Endothelial cell (in vitro differentiated cells): ENCODE measurements around the gene FOSL1. TPM values are rescaled to one million over a fixed set of nuclear protein-coding genes. Genes with fewer than 3 reads are reported as not detected.

Experiments used
- DNase-seq: peaks from one replicate; pipeline ENCODE4 v3.0.0; 2021; ENCODE audit warnings: low spot score
- H3K27ac Mint-ChIP-seq: one replicate; pipeline ENCODE4 v1.8.0; 2021; ENCODE audit warnings: mixed read lengths, inconsistent platforms; ENCODE audit not compliant: unreplicated experiment
- H3K27me3 Mint-ChIP-seq: one replicate; pipeline ENCODE4 v1.8.0; 2021; ENCODE audit warnings: mild to moderate bottlenecking, moderate library complexity, mixed read lengths, inconsistent platforms; ENCODE audit not compliant: unreplicated experiment
- H3K36me3 Mint-ChIP-seq: one replicate; pipeline ENCODE4 v1.8.0; 2021; ENCODE audit warnings: mild to moderate bottlenecking, low read depth, mixed read lengths, inconsistent platforms; ENCODE audit not compliant: unreplicated experiment
- H3K4me1 Mint-ChIP-seq: one replicate; pipeline ENCODE4 v1.8.0; 2021; ENCODE audit warnings: mild to moderate bottlenecking, mixed read lengths, inconsistent platforms; ENCODE audit not compliant: unreplicated experiment
- H3K4me3 Mint-ChIP-seq: one replicate; pipeline ENCODE4 v1.8.0; 2021; ENCODE audit warnings: mild to moderate bottlenecking, mixed read lengths, inconsistent platforms; ENCODE audit not compliant: unreplicated experiment
- H3K9me3 Mint-ChIP-seq: one replicate; pipeline ENCODE4 v1.8.0; 2021; ENCODE audit warnings: mixed read lengths, inconsistent platforms; ENCODE audit not compliant: unreplicated experiment
- CTCF ChIP-seq: fragments of 200-600 bp; sonication (generic); IDR thresholded peaks from one replicate; pipeline ENCODE4 v1.5.0; 2021; ENCODE audit warnings: antibody characterized with exemption; ENCODE audit not compliant: unreplicated experiment
- total RNA-seq: library from RNA; stranded (reverse); fragmentation: NEBNext Ultra II Directional; extraction: Animal tissue kit (Norgen Biotek cat#: 25700); gene quantifications from one replicate; pipeline ENCODE4 v1.2.1, GENCODE V29; 2021; ENCODE audit not compliant: unreplicated experiment

The FOSL1 gene
- total RNA-seq, 1 donor from 2014 or later = 1.3 TPM

- Mint-ChIP-seq H3K4me3 (no peak overlapping the region), H3K4me1 (peaks cover 3% of the 10 kb centered on the region), H3K27me3 (peaks cover 18% of the 10 kb centered on the region), H3K9me3 (no peaks in the 10 kb centered on the region), H3K27ac (no peak overlapping the region), H3K36me3 (no peaks in the 10 kb centered on the region)
- TF ChIP-seq CTCF = no peak
- no peak for DNase-seq
Observed at GRCh38 chr11:65903068-65903481, 2.9 kb upstream of the FOSL1 start.

- TF ChIP-seq CTCF = no peak
- peaks cover 3% of the 10 kb centered on the region for H3K4me1 Mint-ChIP-seq
- no peak overlapping the region for H3K4me3 Mint-ChIP-seq
- no peaks in the 10 kb centered on the region for H3K9me3 Mint-ChIP-seq
- DNase-seq = no peak
- H3K36me3 Mint-ChIP-seq = no peaks in the 10 kb centered on the region
- no peak overlapping the region for H3K27ac Mint-ChIP-seq
- peaks cover 17% of the 10 kb centered on the region for H3K27me3 Mint-ChIP-seq
Observed at GRCh38 chr11:65900899-65901180, 652 bp upstream of the FOSL1 start.

DNA sequence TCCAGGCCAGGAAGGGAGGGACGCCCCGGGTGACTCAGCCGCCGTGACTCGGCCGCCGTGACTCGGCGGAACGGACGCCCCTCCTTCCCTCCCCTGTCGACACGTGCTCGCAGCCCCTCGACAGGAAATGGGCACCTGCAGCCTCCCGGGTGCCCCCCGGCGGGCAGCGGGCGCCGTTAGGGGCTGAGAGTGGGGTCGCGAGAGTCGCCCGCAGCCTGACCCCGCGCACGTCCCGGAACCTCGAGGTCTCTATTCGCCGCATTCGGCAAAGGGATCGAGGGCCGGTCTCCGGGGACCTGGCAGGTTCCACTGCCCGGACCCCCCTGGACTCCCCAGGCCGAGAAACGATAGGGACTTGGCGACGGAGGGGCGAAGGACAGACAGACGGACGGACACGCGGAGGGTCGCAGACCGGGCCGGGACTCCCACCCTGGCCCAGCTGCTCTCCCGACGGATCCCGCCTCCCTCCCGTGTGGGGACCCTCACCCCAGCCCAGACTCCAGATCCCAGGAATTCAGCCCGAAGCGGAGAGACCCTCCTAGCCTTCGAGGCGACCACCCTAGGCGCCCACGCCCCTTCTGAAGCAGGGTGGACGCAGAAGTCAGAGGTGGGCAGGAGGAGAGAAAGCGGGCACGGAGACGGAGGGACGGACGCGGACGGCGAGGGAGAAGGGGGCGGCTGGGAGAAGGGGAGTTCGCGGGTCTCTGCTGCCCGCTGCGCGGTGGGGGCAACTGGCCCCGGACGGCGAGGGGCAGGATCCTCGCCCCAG is 648 bp downstream of the FOSL1 start:
- peak; percentile 49 for DNase-seq
- H3K36me3 Mint-ChIP-seq = no peaks in the 10 kb centered on the region
- H3K27me3 Mint-ChIP-seq = peaks cover 20% of the 10 kb centered on the region
- H3K27ac Mint-ChIP-seq = no peak overlapping the region
- no peak for TF ChIP-seq CTCF
- H3K9me3 Mint-ChIP-seq = no peaks in the 10 kb centered on the region
- H3K4me1 Mint-ChIP-seq = peaks cover 3% of the 10 kb centered on the region
- peak overlapping the region; percentile 42 for H3K4me3 Mint-ChIP-seq

DNA sequence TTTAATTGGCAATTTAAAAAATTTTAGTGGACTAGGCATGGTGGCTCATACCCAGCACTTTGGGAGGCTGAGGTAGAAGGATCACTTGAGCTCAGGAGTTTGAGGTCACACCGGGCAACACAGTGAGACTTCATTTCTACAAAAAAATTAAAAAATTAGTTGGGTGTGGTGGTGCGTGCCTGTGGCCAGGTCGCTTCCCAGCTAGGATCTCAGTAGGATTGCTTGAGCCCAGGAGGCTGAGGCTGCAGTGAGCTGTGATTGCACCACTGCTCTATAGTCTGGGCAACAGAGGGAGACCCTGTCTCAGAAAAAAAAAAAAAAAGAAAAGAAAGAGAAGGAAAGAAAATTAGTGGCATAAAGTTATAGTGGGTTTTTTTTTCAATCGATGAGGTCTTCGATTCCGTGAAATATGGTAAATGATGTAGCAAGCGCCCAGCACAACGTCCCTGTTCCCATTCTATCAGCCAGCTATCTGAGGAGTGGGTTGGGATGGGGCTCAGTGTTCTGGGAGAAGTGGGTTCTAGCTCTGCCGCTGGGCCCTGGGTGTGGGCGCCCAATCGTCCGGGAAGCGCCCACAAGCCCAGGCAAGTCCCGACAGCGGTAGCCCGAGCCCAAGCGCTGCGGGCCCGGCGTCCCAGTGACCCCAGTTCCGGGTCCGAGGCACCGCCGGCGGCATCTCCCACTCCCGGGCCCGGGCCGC is 1.4 kb downstream of the FOSL1 start:
- TF ChIP-seq CTCF = no peak
- H3K9me3 Mint-ChIP-seq = no peaks in the 10 kb centered on the region
- peak overlapping the region; percentile 64 for H3K27ac Mint-ChIP-seq
- H3K4me1 Mint-ChIP-seq = peaks cover 9% of the 10 kb centered on the region
- peak overlapping the region; percentile 88 for H3K4me3 Mint-ChIP-seq
- peaks cover 23% of the 10 kb centered on the region for H3K27me3 Mint-ChIP-seq
- DNase-seq = no peak
- no peaks in the 10 kb centered on the region for H3K36me3 Mint-ChIP-seq

DNA sequence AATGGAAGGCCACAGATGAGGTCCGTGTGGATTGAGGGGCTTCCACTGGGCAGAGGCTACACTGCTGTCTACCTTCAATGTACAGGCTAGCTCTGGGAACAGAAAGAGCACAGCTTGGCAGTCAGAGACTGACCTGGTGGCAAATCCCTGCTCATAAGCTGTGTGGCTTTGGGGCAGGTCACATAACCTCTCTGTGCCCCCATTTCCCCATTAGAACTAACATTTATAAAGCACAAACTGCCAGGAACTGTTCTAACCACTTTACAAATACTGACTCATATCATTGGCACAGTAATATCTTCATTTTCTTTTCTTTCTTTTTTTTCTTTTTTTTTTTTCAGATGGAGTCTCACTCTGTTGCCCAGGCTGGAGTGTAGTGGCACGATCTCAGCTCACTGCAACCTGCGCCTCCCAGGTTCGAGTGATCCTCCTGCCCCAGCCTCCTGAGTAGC is 3.1 kb downstream of the FOSL1 start:
- Mint-ChIP-seq H3K27ac (no peak overlapping the region), H3K36me3 (no peaks in the 10 kb centered on the region), H3K27me3 (peaks cover 27% of the 10 kb centered on the region), H3K9me3 (no peaks in the 10 kb centered on the region), H3K4me1 (peaks cover 23% of the 10 kb centered on the region), H3K4me3 (no peak overlapping the region)
- no peak for DNase-seq
- no peak for TF ChIP-seq CTCF
